ENCODE results near the gene SLC15A5. TPM values are rescaled to one million over a fixed set of nuclear protein-coding genes. Genes with fewer than 3 reads are reported as not detected.

SLC15A5 gene
- total and polyA plus RNA-seq, 12 donors: not detected

GRCh38 chr12:16171348-16171747 is 106.1 kb downstream of the SLC15A5 start:
- Histone ChIP-seq H3K27me3 (no peaks in the 10 kb centered on the region), H3K4me1 (no peaks in the 10 kb centered on the region), H3K9me3 (no peaks in the 10 kb centered on the region), H3K36me3 (no peaks in the 10 kb centered on the region), H3K4me3 (no peak overlapping the region), H3K27ac (no peak overlapping the region)
- intact Hi-C loops (cut with DNase I): loop anchor here in 1 of 10 donors (10.0 kb wide), 1 partner anchor 133 kb away; no protein-coding TSS in a partner anchor
- ATAC-seq (no peak), DNase-seq (no peak)
- WGBS, 2 donors: 84 to 87% methylated on average over 2 of the region's 2 CpGs
- TF ChIP-seq, protein P1, sequence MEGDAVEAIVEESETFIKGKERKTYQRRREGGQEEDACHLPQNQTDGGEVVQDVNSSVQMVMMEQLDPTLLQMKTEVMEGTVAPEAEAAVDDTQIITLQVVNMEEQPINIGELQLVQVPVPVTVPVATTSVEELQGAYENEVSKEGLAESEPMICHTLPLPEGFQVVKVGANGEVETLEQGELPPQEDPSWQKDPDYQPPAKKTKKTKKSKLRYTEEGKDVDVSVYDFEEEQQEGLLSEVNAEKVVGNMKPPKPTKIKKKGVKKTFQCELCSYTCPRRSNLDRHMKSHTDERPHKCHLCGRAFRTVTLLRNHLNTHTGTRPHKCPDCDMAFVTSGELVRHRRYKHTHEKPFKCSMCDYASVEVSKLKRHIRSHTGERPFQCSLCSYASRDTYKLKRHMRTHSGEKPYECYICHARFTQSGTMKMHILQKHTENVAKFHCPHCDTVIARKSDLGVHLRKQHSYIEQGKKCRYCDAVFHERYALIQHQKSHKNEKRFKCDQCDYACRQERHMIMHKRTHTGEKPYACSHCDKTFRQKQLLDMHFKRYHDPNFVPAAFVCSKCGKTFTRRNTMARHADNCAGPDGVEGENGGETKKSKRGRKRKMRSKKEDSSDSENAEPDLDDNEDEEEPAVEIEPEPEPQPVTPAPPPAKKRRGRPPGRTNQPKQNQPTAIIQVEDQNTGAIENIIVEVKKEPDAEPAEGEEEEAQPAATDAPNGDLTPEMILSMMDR (IDR thresholded peaks at IDR 0.05): no peak

DNA sequence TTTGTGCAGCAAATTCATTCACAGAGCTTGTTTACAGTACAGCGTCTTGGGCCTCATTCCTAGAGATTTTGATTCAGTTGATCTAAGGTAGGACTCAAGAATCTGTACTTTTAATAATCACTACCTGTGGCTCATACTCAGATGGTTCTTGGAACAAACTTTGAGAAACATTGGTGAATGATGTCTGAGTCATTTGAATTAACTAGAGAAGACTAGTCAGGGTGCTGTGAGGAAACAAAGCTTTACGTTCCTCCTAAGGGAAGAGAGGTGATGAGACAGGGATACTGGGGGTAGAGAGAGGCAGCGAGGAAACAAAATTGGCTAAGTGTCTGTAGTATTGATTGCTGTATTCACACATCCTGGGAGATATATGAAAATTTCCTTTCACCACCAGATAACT is 109.4 kb downstream of the SLC15A5 start:
- H3K4me3 ChIP-seq: no peak overlapping the region
- H3K4me1 ChIP-seq: no peaks in the 10 kb centered on the region
- H3K27me3 ChIP-seq: peaks cover 0 to 5% (median 0%) of the 10 kb centered on the region in 7 donors
- no peaks in the 10 kb centered on the region for H3K36me3 ChIP-seq
- intact Hi-C loops (cut with DNase I): loop anchor here in 5 of 10 donors (5.0 to 10.0 kb wide), 5 partner anchors 187 to 199 kb away; no protein-coding TSS in a partner anchor
- WGBS, 2 donors: 87 to 89% methylated on average over 3 of the region's 3 CpGs
- no peak overlapping the region for H3K27ac ChIP-seq
- H3K9me3 ChIP-seq: no peaks in the 10 kb centered on the region
- TF ChIP-seq, protein P1 (IDR thresholded peaks at IDR 0.05): no peak
- DNase-seq: no peak
- no peak for ATAC-seq

GRCh38 chr12:16166563-16167470 is 110.7 kb downstream of the SLC15A5 start:
- no peaks in the 10 kb centered on the region for H3K36me3 ChIP-seq
- H3K27me3 ChIP-seq: peaks cover 0 to 5% (median 0%) of the 10 kb centered on the region in 7 donors
- intact Hi-C loops (cut with DNase I): loop anchor here in 5 of 10 donors (5.0 to 10.0 kb wide), 5 partner anchors 188 to 200 kb away; no protein-coding TSS in a partner anchor
- DNase-seq (no peak), ATAC-seq (peak in 1 of 8 donors; percentile 29)
- 71% methylated on average over 5 of the region's 5 CpGs for WGBS, 2 donors
- H3K4me3 ChIP-seq: no peak overlapping the region
- H3K9me3 ChIP-seq: no peaks in the 10 kb centered on the region
- TF ChIP-seq, protein P1 (IDR thresholded peaks at IDR 0.05): no peak
- no peaks in the 10 kb centered on the region for H3K4me1 ChIP-seq
- H3K27ac ChIP-seq: no peak overlapping the region

- H3K27me3 ChIP-seq: peaks cover 0 to 5% (median 0%) of the 10 kb centered on the region in 7 donors
- peak in 3 of 8 donors; percentile 44 to 71 (median 49) for ATAC-seq
- intact Hi-C loops (cut with DNase I): loop anchor here in 5 of 10 donors (5.0 to 10.0 kb wide), 5 partner anchors 189 to 202 kb away; no protein-coding TSS in a partner anchor
- no peaks in the 10 kb centered on the region for H3K9me3 ChIP-seq
- H3K27ac ChIP-seq: no peak overlapping the region
- WGBS, 2 donors: 1 to 4% methylated on average over 2 of the region's 2 CpGs
- no peaks in the 10 kb centered on the region for H3K4me1 ChIP-seq
- peak in 1 of 2 donors; percentile 11 for DNase-seq
- H3K4me3 ChIP-seq: no peak overlapping the region
- TF ChIP-seq, protein P1 (IDR thresholded peaks at IDR 0.05): peak in 7 of 9 donors; percentile 22 to 50 (median 42)
- no peaks in the 10 kb centered on the region for H3K36me3 ChIP-seq
Measured at GRCh38 chr12:16165506-16165905, 112.0 kb downstream of the SLC15A5 start.
